ENCODE measurements around the gene TTC1.

TTC1 gene

GRCh38 chr5:160076997-160077396 lies 68.1 kb downstream of the TTC1 start:
- no peaks in the 10 kb centered on the region for H3K4me1 Mint-ChIP-seq (ENCODE audit: low read depth)

DNA sequence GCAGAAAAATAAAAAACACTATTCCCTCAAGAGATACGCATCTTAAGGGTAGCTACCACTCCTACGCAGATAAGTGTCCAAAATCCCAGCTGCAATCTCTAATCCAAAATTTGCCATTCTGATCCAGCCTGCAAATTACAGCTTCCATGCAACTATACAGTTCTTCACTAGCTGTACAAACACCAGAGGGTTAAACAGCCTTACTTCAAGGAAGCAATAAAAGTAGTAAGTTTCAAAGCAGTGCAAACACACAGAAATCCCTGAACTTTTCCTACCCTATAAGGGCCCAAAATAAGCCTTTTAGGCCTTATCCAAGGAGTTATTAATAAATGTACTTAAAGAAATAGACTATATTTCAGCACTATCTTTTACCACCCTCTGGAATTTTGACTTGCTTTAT lies 70.8 kb downstream of the TTC1 start:
- no peak for DNase-seq
- Mint-ChIP-seq H3K4me3 (no peak overlapping the region), H3K27me3 (no peaks in the 10 kb centered on the region), H3K9me3 (no peaks in the 10 kb centered on the region), H3K4me1 (ENCODE audit: low read depth) (no peaks in the 10 kb centered on the region), H3K36me3 (ENCODE audit: low read depth) (peaks cover 38% of the 10 kb centered on the region), H3K27ac (no peak overlapping the region)

More at GRCh38 chr5:160076997-160077396, 68.1 kb downstream of the TTC1 start:
- H3K27me3 Mint-ChIP-seq, result no peaks in the 10 kb centered on the region
- no peak for DNase-seq
- H3K9me3 Mint-ChIP-seq, result no peaks in the 10 kb centered on the region
- H3K27ac Mint-ChIP-seq, result no peak overlapping the region
- H3K4me3 Mint-ChIP-seq, result no peak overlapping the region
- H3K36me3 Mint-ChIP-seq (ENCODE audit: low read depth), result peaks cover 43% of the 10 kb centered on the region

DNA sequence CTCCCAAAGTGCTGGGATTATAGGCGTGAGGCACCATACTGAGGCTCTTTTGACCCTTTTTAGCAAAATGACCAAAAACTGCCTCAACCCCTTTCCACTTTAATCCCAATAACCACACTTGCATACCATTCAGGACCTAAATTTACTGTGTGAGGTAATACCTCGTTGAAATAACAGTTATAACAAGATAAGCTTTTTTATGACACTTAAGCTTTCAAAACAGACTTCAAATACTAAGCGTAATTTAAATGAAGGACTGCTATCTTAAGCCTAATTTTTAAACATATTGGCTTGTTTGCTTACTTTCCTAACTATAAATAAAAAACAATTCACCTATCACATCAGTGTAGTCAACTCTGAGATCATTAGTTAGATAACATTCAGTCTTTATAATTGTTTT lies 72.6 kb downstream of the TTC1 start:
- Mint-ChIP-seq H3K4me3 (no peak overlapping the region), H3K9me3 (no peaks in the 10 kb centered on the region), H3K27me3 (no peaks in the 10 kb centered on the region), H3K36me3 (ENCODE audit: low read depth) (peaks cover 31% of the 10 kb centered on the region), H3K27ac (no peak overlapping the region), H3K4me1 (ENCODE audit: low read depth) (no peaks in the 10 kb centered on the region)
- no peak for DNase-seq

GRCh38 chr5:160082614-160083500 lies 73.9 kb downstream of the TTC1 start:
- Mint-ChIP-seq H3K4me3 (no peak overlapping the region), H3K36me3 (ENCODE audit: low read depth) (peaks cover 19% of the 10 kb centered on the region), H3K27ac (no peak overlapping the region), H3K4me1 (ENCODE audit: low read depth) (no peaks in the 10 kb centered on the region), H3K27me3 (no peaks in the 10 kb centered on the region), H3K9me3 (no peaks in the 10 kb centered on the region)
- no peak for DNase-seq

GRCh38 chr5:160083501-160083900 lies 74.6 kb downstream of the TTC1 start:
- Mint-ChIP-seq H3K27me3 (no peaks in the 10 kb centered on the region), H3K27ac (no peak overlapping the region), H3K9me3 (no peaks in the 10 kb centered on the region), H3K36me3 (ENCODE audit: low read depth) (peaks cover 16% of the 10 kb centered on the region), H3K4me1 (ENCODE audit: low read depth) (no peaks in the 10 kb centered on the region), H3K4me3 (no peak overlapping the region)
- no peak for DNase-seq

DNA sequence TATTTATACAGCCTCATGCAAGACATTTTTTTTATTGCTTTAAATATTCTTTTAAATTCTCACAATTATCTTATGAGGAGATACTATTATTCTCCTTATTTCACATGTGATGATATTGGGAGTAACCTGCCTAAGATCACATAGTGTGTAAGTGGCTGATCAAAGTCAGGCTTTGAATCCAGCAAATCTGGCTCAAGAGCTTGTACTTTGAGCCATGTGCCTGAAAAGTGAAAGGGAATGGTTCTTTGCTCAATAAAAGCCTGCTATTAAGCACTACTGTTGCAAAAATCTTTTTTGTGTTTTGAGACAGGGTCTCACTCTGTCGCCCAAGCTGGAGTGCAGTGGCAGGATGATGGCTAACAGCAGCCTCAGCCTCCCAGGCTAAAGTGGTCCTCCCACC lies 75.2 kb downstream of the TTC1 start:
- H3K9me3 Mint-ChIP-seq, result no peaks in the 10 kb centered on the region
- no peaks in the 10 kb centered on the region for H3K27me3 Mint-ChIP-seq
- H3K4me1 Mint-ChIP-seq (ENCODE audit: low read depth), result no peaks in the 10 kb centered on the region
- H3K36me3 Mint-ChIP-seq (ENCODE audit: low read depth), result peaks cover 11% of the 10 kb centered on the region
- H3K27ac Mint-ChIP-seq, result no peak overlapping the region
- no peak overlapping the region for H3K4me3 Mint-ChIP-seq
- no peak for DNase-seq

DNA sequence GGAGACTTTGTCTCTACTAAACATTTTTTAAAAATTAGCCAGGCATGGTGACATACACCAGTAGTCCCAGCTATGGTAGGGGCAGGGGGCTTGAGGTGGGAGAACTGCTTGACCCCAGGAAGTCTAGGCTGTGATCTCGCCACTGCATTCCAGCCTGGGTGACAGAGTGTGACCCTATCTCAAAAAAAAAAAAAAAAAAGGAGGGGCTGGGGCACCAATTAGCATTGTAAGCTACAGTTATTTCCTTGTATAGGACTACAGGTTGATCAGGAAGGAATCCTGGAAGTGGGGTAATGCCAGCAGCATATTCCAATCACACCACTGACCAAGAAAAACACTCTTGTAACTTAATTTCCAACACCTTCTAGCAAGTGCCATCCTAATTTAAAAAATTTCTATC lies 78.3 kb downstream of the TTC1 start:
- Mint-ChIP-seq H3K4me1 (ENCODE audit: low read depth) (peaks cover 2% of the 10 kb centered on the region), H3K9me3 (no peaks in the 10 kb centered on the region), H3K27ac (no peak overlapping the region), H3K4me3 (no peak overlapping the region), H3K36me3 (ENCODE audit: low read depth) (peaks cover 23% of the 10 kb centered on the region), H3K27me3 (no peaks in the 10 kb centered on the region)
- no peak for DNase-seq

- no peaks in the 10 kb centered on the region for H3K9me3 Mint-ChIP-seq
- peaks cover 13% of the 10 kb centered on the region for H3K4me1 Mint-ChIP-seq (ENCODE audit: low read depth)
Observed at GRCh38 chr5:160088805-160089204, 79.9 kb downstream of the TTC1 start.

DNA sequence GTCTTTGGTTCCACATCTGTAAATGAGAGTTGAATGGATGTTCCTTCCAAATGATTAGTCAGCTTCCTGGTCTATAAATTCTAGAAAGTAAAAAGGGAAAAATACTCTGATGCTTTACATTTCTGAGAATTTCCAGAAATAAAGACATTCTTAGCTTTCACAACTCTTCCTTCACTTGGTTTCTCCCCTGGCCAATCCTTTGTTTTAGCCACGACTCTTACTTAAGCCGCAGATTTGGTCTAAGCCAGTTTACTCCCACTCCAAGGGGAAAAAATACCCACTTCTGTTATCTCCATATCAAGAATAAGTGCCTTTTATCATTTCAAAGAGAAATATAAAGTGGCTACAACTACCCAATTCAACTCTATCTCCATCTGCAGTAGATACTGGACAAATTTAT lies 80.6 kb downstream of the TTC1 start:
- H3K27ac Mint-ChIP-seq, result no peak overlapping the region
- no peak for DNase-seq
- peaks cover 45% of the 10 kb centered on the region for H3K36me3 Mint-ChIP-seq (ENCODE audit: low read depth)
- no peaks in the 10 kb centered on the region for H3K9me3 Mint-ChIP-seq
- H3K4me1 Mint-ChIP-seq (ENCODE audit: low read depth), result peaks cover 17% of the 10 kb centered on the region
- no peaks in the 10 kb centered on the region for H3K27me3 Mint-ChIP-seq
- H3K4me3 Mint-ChIP-seq, result no peak overlapping the region

More at GRCh38 chr5:160088805-160089204, 79.9 kb downstream of the TTC1 start:
- peaks cover 39% of the 10 kb centered on the region for H3K36me3 Mint-ChIP-seq (ENCODE audit: low read depth)
- H3K27me3 Mint-ChIP-seq, result no peaks in the 10 kb centered on the region
- DNase-seq, result no peak
- no peak overlapping the region for H3K4me3 Mint-ChIP-seq
- H3K27ac Mint-ChIP-seq, result no peak overlapping the region

DNA sequence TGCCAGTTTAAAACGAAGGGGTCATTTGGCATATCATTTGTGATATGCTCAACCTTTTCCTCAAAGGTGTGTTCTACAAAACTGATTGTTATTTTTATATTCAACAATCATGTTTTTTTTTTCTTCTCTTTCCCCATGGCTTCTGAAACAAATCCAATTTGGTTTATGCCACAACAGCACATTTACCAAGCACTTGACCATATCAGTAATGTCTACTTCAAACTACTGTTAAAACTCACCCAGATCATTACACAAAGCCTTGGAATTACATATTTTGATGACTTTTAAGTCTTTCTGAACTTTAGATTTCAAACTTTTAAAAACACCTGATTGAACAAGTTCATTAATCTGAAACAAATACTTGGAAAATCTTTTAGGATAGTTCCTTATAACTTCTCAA lies 81.1 kb downstream of the TTC1 start:
- Mint-ChIP-seq H3K9me3 (no peaks in the 10 kb centered on the region), H3K36me3 (ENCODE audit: low read depth) (peaks cover 46% of the 10 kb centered on the region), H3K27ac (no peak overlapping the region), H3K4me1 (ENCODE audit: low read depth) (peaks cover 17% of the 10 kb centered on the region), H3K4me3 (no peak overlapping the region), H3K27me3 (no peaks in the 10 kb centered on the region)
- no peak for DNase-seq

- H3K9me3 Mint-ChIP-seq, result no peaks in the 10 kb centered on the region
- peaks cover 17% of the 10 kb centered on the region for H3K4me1 Mint-ChIP-seq (ENCODE audit: low read depth)
- no peak overlapping the region for H3K27ac Mint-ChIP-seq
- H3K36me3 Mint-ChIP-seq (ENCODE audit: low read depth), result peaks cover 56% of the 10 kb centered on the region
- no peak for DNase-seq
- H3K4me3 Mint-ChIP-seq, result no peak overlapping the region
- no peaks in the 10 kb centered on the region for H3K27me3 Mint-ChIP-seq
Observed at GRCh38 chr5:160092514-160092913, 83.6 kb downstream of the TTC1 start.

GRCh38 chr5:160092960-160093707 lies 84.2 kb downstream of the TTC1 start:
- Mint-ChIP-seq H3K4me1 (ENCODE audit: low read depth) (peaks cover 17% of the 10 kb centered on the region), H3K27me3 (no peaks in the 10 kb centered on the region), H3K27ac (no peak overlapping the region), H3K36me3 (ENCODE audit: low read depth) (peaks cover 60% of the 10 kb centered on the region), H3K9me3 (no peaks in the 10 kb centered on the region), H3K4me3 (no peak overlapping the region)
- DNase-seq, result no peak

DNA sequence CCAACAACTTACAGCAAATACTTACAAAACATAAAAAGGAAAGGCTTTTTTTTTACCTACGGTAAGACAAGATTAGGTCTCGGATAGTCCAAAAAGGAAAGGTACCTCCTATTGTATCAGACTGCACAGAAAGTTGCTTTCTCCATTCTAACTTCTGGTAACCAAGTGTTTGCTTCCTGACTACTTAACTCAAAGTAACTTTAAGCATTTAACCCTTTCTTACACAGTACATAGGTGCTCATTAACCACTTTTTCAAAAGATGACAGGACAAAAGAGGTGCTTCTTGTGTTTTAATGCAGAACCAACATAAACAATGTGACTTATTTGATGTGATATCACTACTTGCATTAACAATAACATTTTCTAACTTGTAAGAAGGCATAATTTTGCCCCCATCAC lies 87.2 kb downstream of the TTC1 start:
- Mint-ChIP-seq H3K4me1 (ENCODE audit: low read depth) (peaks cover 15% of the 10 kb centered on the region), H3K9me3 (no peaks in the 10 kb centered on the region), H3K27ac (no peak overlapping the region), H3K4me3 (no peak overlapping the region), H3K27me3 (no peaks in the 10 kb centered on the region), H3K36me3 (ENCODE audit: low read depth) (peaks cover 66% of the 10 kb centered on the region)
- no peak for DNase-seq

GRCh38 chr5:160097991-160098390 lies 89.1 kb downstream of the TTC1 start:
- H3K4me1 Mint-ChIP-seq (ENCODE audit: low read depth), result peaks cover 11% of the 10 kb centered on the region
- no peak overlapping the region for H3K4me3 Mint-ChIP-seq
- no peak overlapping the region for H3K27ac Mint-ChIP-seq
- peaks cover 65% of the 10 kb centered on the region for H3K36me3 Mint-ChIP-seq (ENCODE audit: low read depth)
- no peaks in the 10 kb centered on the region for H3K9me3 Mint-ChIP-seq
- H3K27me3 Mint-ChIP-seq, result no peaks in the 10 kb centered on the region
- no peak for DNase-seq

All from activated T-cell treated with anti-CD3 and anti-CD28 coated beads, Interleukin-2, amount 50 U/mL, for 24 hours (primary cell).